GM12891 (cell line): ENCODE results near the gene ISG20L2.

Source experiments
- POLR2A ChIP-seq: IDR thresholded peaks from 2 replicates; pipeline ENCODE4 v1.6.1; 2011; ENCODE audit warnings: low read depth, low read length, control low read depth
- POLR2AphosphoS5 ChIP-seq: IDR thresholded peaks from 2 replicates; pipeline ENCODE4 v1.6.1; 2011; ENCODE audit warnings: low read depth, low read length, control low read depth
- POU2F2 ChIP-seq: IDR thresholded peaks from 2 replicates; pipeline ENCODE4 v1.6.1; 2011; ENCODE audit warnings: low read depth, mild to moderate bottlenecking, control low read depth, low read length, moderate library complexity
- TAF1 ChIP-seq: IDR thresholded peaks from 2 replicates; pipeline ENCODE4 v1.6.1; 2011; ENCODE audit warnings: low read depth, low read length, control low read depth

DNA sequence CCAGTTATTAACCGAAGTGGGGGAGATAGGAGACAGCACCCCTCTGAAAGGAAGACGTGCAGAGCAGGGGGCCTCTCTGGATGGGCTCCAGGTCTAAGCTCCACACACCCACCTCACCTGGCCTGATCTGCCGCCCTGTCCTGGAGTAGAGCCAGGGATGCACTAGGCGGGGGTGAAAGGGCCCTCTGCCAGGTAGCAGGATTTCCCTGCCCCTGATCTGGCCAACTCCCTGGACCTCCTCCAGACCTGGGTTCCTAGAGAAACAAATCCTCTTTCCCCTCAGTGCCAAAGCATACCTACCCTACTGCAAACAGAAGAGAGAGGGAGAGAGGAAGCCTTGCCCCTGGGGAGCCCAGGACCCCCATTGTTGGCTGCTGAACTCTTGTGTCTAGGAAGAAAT is 25.2 kb downstream of the ISG20L2 start:
- no peak for TF ChIP-seq POU2F2
- no peak for TF ChIP-seq POLR2AphosphoS5
- no peak for TF ChIP-seq TAF1
- no peak for TF ChIP-seq POLR2A
